ENCODE data around the gene CNOT8. TPM values are rescaled to one million over a fixed set of nuclear protein-coding genes. Genes with fewer than 3 reads are reported as not detected.
A peak's percentile ranks its signal among the peaks of the same experiment; 100 is the strongest.

The CNOT8 gene
- total RNA-seq, 1 donor from 2014 or later: 53.1 TPM

DNA sequence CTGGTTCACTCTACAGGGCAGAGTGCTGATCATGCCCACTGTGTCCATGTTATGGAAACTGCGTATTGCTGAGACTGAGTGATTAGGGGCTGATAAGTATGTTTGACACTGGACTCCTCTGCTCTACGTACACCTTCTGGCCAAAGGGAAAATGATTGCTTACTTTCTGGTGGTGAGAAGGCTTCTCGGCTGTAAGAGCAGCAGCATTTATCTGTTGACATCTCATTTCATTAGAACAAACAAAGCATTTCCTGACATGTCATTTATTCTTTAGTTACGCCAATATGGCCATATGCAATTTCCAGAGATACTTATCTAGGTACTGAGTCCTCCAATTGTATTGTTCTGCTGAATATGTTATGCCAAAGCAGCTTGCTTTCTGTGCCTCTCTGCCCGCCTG is 13.6 kb upstream of the CNOT8 start:
- peaks cover 7% of the 10 kb centered on the region for H3K4me1 Mint-ChIP-seq
- H3K27me3 Mint-ChIP-seq (ENCODE audit: low read depth): no peaks in the 10 kb centered on the region
- no peak overlapping the region for H3K27ac Mint-ChIP-seq (ENCODE audit: unreplicated experiment)
- H3K9me3 Mint-ChIP-seq: no peaks in the 10 kb centered on the region
- H3K4me3 Mint-ChIP-seq: no peak overlapping the region
- H3K36me3 Mint-ChIP-seq (ENCODE audit: low read depth): no peaks in the 10 kb centered on the region
- TF ChIP-seq, protein P1, sequence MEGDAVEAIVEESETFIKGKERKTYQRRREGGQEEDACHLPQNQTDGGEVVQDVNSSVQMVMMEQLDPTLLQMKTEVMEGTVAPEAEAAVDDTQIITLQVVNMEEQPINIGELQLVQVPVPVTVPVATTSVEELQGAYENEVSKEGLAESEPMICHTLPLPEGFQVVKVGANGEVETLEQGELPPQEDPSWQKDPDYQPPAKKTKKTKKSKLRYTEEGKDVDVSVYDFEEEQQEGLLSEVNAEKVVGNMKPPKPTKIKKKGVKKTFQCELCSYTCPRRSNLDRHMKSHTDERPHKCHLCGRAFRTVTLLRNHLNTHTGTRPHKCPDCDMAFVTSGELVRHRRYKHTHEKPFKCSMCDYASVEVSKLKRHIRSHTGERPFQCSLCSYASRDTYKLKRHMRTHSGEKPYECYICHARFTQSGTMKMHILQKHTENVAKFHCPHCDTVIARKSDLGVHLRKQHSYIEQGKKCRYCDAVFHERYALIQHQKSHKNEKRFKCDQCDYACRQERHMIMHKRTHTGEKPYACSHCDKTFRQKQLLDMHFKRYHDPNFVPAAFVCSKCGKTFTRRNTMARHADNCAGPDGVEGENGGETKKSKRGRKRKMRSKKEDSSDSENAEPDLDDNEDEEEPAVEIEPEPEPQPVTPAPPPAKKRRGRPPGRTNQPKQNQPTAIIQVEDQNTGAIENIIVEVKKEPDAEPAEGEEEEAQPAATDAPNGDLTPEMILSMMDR (conservative IDR thresholded peaks at IDR 0.05): no peak
- DNase-seq (ENCODE audit: low read depth, low spot score): no peak

GRCh38 chr5:154849264-154849785 is 9.1 kb upstream of the CNOT8 start:
- TF ChIP-seq, protein P1 (conservative IDR thresholded peaks at IDR 0.05): no peak
- no peak for DNase-seq (ENCODE audit: low read depth, low spot score)
- Mint-ChIP-seq H3K36me3 (ENCODE audit: low read depth) (no peaks in the 10 kb centered on the region), H3K4me3 (peak overlapping the region; percentile 78), H3K4me1 (peaks cover 24% of the 10 kb centered on the region), H3K27ac (ENCODE audit: unreplicated experiment) (no peak overlapping the region), H3K27me3 (ENCODE audit: low read depth) (no peaks in the 10 kb centered on the region), H3K9me3 (no peaks in the 10 kb centered on the region)

- DNase-seq (ENCODE audit: low read depth, low spot score): no peak
- Mint-ChIP-seq H3K27ac (ENCODE audit: unreplicated experiment) (peak overlapping the region; percentile 78), H3K36me3 (ENCODE audit: low read depth) (no peaks in the 10 kb centered on the region), H3K4me1 (peaks cover 24% of the 10 kb centered on the region), H3K27me3 (ENCODE audit: low read depth) (no peaks in the 10 kb centered on the region), H3K9me3 (no peaks in the 10 kb centered on the region), H3K4me3 (peak overlapping the region; percentile 78)
- TF ChIP-seq, protein P1 (conservative IDR thresholded peaks at IDR 0.05): no peak
Measured at GRCh38 chr5:154849791-154850201, 8.6 kb upstream of the CNOT8 start.

DNA sequence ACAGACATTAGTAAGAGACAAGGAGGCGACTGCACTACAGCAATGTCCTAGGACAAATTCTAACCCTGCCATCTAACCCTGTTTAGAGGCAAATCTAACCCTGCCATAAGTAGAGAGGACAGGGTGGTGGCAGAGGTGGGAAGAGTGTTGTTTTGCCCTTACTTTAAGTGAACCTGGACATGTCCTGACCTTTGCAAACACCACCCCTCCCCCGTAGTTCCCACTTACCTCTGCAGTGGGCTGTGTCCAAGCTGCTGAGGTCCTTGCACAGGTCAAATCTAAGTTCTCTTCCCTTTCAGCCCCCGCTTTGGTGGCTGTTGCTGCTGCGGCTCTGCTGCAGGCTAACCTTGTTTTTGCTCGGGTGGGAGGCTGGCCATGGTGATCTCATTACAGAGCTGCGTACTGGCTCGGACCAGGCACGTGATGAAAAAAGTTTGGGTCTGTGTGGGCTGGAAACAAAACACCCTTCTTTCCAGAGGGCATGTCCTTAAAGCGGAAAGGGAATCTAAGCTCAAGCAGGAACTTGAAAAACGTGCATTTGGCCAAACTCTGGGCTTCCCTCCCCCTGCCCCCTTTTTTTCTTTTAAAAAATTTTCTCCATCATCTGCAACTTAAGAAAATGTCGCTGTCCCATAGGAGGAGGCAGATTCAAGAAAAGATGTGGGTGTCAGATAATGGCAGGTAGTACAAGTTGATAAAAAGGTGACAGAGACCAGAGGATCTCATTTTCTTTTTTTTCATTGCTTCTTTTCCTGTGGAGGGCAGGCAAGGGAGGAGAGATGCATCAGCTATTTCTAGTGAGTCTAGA is 8.0 kb upstream of the CNOT8 start, which contains the start of gene FAXDC2:
TSS of gene FAXDC2 (minus strand) at position 349 of the 808 bp plus-strand sequence. CDS start 12,425 bp downstream, outside the sequence.
- H3K4me3 Mint-ChIP-seq: peak within 1 kb of the TSS; percentile 78
- TF ChIP-seq, protein P1 (conservative IDR thresholded peaks at IDR 0.05): no peak
- no peaks in the 10 kb centered on the region for H3K27me3 Mint-ChIP-seq (ENCODE audit: low read depth)

GRCh38 chr5:154851351-154851750 is 7.1 kb upstream of the CNOT8 start:
- TF ChIP-seq, protein P1 (conservative IDR thresholded peaks at IDR 0.05): no peak
- DNase-seq (ENCODE audit: low read depth, low spot score): no peak
- no peak overlapping the region for H3K27ac Mint-ChIP-seq (ENCODE audit: unreplicated experiment)
- H3K9me3 Mint-ChIP-seq: no peaks in the 10 kb centered on the region
- peaks cover 24% of the 10 kb centered on the region for H3K4me1 Mint-ChIP-seq
- H3K4me3 Mint-ChIP-seq: peak overlapping the region; percentile 78
- no peaks in the 10 kb centered on the region for H3K27me3 Mint-ChIP-seq (ENCODE audit: low read depth)
- no peaks in the 10 kb centered on the region for H3K36me3 Mint-ChIP-seq (ENCODE audit: low read depth)

More for the DNA sequence above, 8.0 kb upstream of the CNOT8 start, which contains the start of gene FAXDC2:
- Mint-ChIP-seq H3K4me1 (peaks cover 24% of the 10 kb centered on the region), H3K36me3 (ENCODE audit: low read depth) (no peaks in the 10 kb centered on the region), H3K27ac (ENCODE audit: unreplicated experiment) (peak within 1 kb of the TSS; percentile 78), H3K9me3 (no peaks in the 10 kb centered on the region)
- DNase-seq (ENCODE audit: low read depth, low spot score): peak; percentile 40
